Hepatocyte (in vitro differentiated cells): Measurements from ENCODE around the gene LPCAT3. TPM values are rescaled to one million over a fixed set of nuclear protein-coding genes. Genes with fewer than 3 reads are reported as not detected.

Experiments
- DNase-seq: peaks from one replicate; pipeline ENCODE4 v3.0.0-alpha.2; 2016; ENCODE audit warnings: low spot score
- H2AFZ ChIP-seq: fragments of 200-600 bp; sonication (generic); 2 replicates; pipeline ENCODE4 v1.6.0; 2016; ENCODE audit warnings: antibody characterized with exemption, mild to moderate bottlenecking
- H3K27ac ChIP-seq: fragments of 200-600 bp; sonication (generic); 2 replicates; pipeline ENCODE4 v1.5.1; 2016; ENCODE audit warnings: mild to moderate bottlenecking
- H3K27me3 ChIP-seq: fragments of 200-600 bp; sonication (generic); 2 replicates; pipeline ENCODE4 v1.6.1; 2016
- H3K36me3 ChIP-seq: fragments of 200-600 bp; sonication (generic); replicated peaks from 2 replicates; pipeline ENCODE4 v1.5.1; 2016; ENCODE audit warnings: low read depth; ENCODE audit not compliant: insufficient read depth
- H3K4me1 ChIP-seq: fragments of 200-600 bp; sonication (generic); 2 replicates; pipeline ENCODE4 v1.5.1; 2016; ENCODE audit warnings: mild to moderate bottlenecking, moderate library complexity; ENCODE audit not compliant: insufficient read depth
- H3K4me2 ChIP-seq: fragments of 200-600 bp; sonication (generic); 2 replicates; pipeline ENCODE4 v1.6.0; 2016
- H3K4me3 ChIP-seq: fragments of 200-600 bp; sonication (generic); 2 replicates; pipeline ENCODE4 v1.5.1; 2016; ENCODE audit warnings: mild to moderate bottlenecking
- H3K79me2 ChIP-seq: fragments of 200-600 bp; sonication (generic); 2 replicates; pipeline ENCODE4 v1.6.0; 2017; ENCODE audit warnings: mild to moderate bottlenecking
- H3K9me2 ChIP-seq: fragments of 200-600 bp; sonication (generic); replicated peaks from 2 replicates; pipeline ENCODE4 v1.6.0; 2017; ENCODE audit warnings: mild to moderate bottlenecking; ENCODE audit not compliant: insufficient read depth
- H3K9me3 ChIP-seq: fragments of 200-600 bp; sonication (generic); 2 replicates; pipeline ENCODE4 v1.5.1; 2016; ENCODE audit warnings: low read depth, mild to moderate bottlenecking
- H4K20me1 ChIP-seq: fragments of 200-600 bp; sonication (generic); 2 replicates; pipeline ENCODE4 v1.6.0; 2016; ENCODE audit warnings: mild to moderate bottlenecking; ENCODE audit not compliant: insufficient read depth, poor library complexity, severe bottlenecking
- EZH2 ChIP-seq: fragments of 200-600 bp; sonication (generic); IDR thresholded peaks from 2 replicates; pipeline ENCODE4 v1.6.1; 2016; ENCODE audit warnings: antibody characterized with exemption, mild to moderate bottlenecking, borderline replicate concordance
- EZH2phosphoT487 ChIP-seq: fragments of 200-600 bp; sonication (generic); IDR thresholded peaks from one replicate; pipeline ENCODE4 v1.6.1; 2018; ENCODE audit warnings: antibody characterized with exemption, mild to moderate bottlenecking, low read depth, moderate library complexity; ENCODE audit not compliant: unreplicated experiment, severe bottlenecking
- WGBS: methylation state at CpG from one replicate; pipeline ENCODE4 v1.1.6; 2016; ENCODE audit warnings: low lambda C conversion rate; ENCODE audit errors: missing lambda C conversion rate; 5-methylcytosine and 5-hydroxymethylcytosine counted together
- polyA plus RNA-seq: library from polyadenylated mRNA; unstranded; fragments of >200 nt; fragmentation: Nextera tagmentation; extraction: Ambion mirVana; gene quantifications from 2 replicates; pipeline ENCODE4 v1.2.1, GENCODE V29; 2016
- total RNA-seq: library from RNA; depleted of rRNA; stranded (reverse); fragments of >200 nt; gene quantifications from 2 replicates; pipeline ENCODE4 v1.2.3, GENCODE V29; 2014
- TF ChIP-seq, protein P1 (sequence below): fragments of 200-600 bp; sonication (generic); IDR thresholded peaks from 2 replicates; pipeline ENCODE4 v1.5.1; 2016; ENCODE audit warnings: antibody characterized with exemption, mild to moderate bottlenecking; ENCODE audit not compliant: poor library complexity

LPCAT3 gene
- total and polyA plus RNA-seq, 2 experiments from 2014 or later = 78.6 to 119 TPM

DNA sequence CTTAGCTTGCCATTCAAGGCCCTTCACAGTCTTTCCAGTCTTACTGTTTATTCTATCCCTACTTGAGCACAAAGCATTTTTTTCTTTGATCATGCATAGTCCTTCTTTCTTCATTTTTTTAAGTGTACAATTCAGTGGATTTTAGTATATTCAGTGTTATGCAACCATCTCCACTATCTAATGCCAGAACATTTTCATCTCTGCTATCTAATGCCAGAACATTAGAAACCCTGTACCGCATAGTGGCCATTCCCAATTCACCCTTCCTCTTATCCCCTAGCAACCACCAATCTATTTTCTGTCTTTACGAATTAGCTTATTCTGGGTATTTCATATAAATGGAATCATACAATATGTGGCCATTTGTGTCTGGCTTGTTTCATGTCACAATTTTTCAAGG, 13.4 kb downstream of the LPCAT3 start:
- Histone ChIP-seq H2AFZ (no peak overlapping the region), H3K4me1 (no peaks in the 10 kb centered on the region), H3K27me3 (no peaks in the 10 kb centered on the region), H3K9me2 (no peaks in the 10 kb centered on the region), H4K20me1 (no peaks in the 10 kb centered on the region), H3K9me3 (no peaks in the 10 kb centered on the region), H3K27ac (no peak overlapping the region), H3K79me2 (peaks cover 62% of the 10 kb centered on the region), H3K36me3 (no peaks in the 10 kb centered on the region), H3K4me2 (no peak overlapping the region), H3K4me3 (no peak overlapping the region)
- no peak for DNase-seq
- WGBS = 94% methylated on average over 2 of the region's 2 CpGs
- no peak for TF ChIP-seq EZH2
- TF ChIP-seq, protein P1, sequence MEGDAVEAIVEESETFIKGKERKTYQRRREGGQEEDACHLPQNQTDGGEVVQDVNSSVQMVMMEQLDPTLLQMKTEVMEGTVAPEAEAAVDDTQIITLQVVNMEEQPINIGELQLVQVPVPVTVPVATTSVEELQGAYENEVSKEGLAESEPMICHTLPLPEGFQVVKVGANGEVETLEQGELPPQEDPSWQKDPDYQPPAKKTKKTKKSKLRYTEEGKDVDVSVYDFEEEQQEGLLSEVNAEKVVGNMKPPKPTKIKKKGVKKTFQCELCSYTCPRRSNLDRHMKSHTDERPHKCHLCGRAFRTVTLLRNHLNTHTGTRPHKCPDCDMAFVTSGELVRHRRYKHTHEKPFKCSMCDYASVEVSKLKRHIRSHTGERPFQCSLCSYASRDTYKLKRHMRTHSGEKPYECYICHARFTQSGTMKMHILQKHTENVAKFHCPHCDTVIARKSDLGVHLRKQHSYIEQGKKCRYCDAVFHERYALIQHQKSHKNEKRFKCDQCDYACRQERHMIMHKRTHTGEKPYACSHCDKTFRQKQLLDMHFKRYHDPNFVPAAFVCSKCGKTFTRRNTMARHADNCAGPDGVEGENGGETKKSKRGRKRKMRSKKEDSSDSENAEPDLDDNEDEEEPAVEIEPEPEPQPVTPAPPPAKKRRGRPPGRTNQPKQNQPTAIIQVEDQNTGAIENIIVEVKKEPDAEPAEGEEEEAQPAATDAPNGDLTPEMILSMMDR = no peak
- no peak for TF ChIP-seq EZH2phosphoT487

DNA sequence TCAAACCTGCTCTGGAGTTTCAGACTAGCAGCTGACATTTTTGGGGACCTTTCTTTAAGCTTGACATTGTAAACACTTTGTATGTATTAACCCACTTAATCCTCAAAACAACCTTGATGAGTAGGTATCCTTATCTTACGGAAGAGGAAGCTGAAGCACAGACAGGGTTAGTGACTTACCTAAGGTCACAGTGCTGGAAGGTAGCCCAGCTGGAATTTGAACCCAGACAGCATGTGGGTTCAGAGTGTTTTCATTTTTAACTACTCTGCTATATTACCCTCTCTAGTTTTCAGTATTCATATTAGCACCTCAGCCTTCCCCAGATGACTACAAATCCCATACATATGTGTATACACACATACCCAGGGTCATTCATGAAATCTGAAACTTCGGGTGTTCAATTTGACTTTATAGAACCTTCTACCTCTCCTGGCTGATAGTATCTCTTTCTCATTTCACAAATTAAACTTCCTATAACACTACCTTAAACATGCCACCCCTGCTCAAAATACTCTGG, 13.9 kb downstream of the LPCAT3 start:
- no peaks in the 10 kb centered on the region for H3K36me3 ChIP-seq
- no peak overlapping the region for H3K4me2 ChIP-seq
- no peak overlapping the region for H3K27ac ChIP-seq
- no peak overlapping the region for H2AFZ ChIP-seq
- DNase-seq = no peak
- peaks cover 58% of the 10 kb centered on the region for H3K79me2 ChIP-seq
- H3K4me3 ChIP-seq = no peak overlapping the region
- no peaks in the 10 kb centered on the region for H3K9me2 ChIP-seq
- H4K20me1 ChIP-seq = no peaks in the 10 kb centered on the region
- H3K9me3 ChIP-seq = no peaks in the 10 kb centered on the region
- no peaks in the 10 kb centered on the region for H3K27me3 ChIP-seq
- no peak for TF ChIP-seq EZH2phosphoT487
- no peak for TF ChIP-seq EZH2
- TF ChIP-seq, protein P1 = no peak
- 89% methylated on average over 2 of the region's 2 CpGs for WGBS
- H3K4me1 ChIP-seq = no peaks in the 10 kb centered on the region

DNA sequence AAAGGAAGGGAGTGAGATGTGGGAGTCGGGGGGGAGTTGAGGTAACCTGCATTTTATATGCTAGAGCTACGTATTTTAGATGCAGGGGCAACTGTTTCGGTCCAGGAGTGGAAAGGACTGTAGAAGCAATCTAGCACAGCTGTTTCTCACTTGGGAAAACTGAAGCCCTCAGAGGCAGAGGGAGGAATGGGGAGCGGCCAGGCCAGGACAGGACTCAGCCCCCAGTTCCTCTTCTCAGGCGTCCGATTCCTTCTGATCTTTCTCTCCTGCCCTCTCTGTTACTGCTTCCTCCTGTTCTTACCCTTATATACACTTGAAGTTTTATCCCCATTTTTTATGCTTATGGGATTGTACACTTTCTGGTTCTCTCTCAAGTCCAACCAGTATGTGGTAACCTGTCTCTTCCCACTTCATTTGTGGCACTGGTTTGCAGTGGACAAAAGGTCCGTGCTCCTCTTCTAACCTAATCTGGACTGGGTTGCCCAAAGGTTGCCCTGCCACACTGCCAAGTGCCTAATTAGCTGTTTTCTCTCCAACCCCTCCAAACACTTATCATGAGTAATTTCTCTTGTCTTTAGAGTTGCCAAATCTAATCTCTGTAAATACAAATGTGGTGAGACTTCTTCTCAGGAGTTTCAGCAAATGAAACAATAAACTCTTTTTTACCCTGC, 16.2 kb downstream of the LPCAT3 start:
- WGBS = 89% methylated on average over 7 of the region's 7 CpGs
- Histone ChIP-seq H3K9me3 (no peaks in the 10 kb centered on the region), H3K4me3 (no peak overlapping the region), H3K27ac (no peak overlapping the region), H4K20me1 (no peaks in the 10 kb centered on the region), H2AFZ (no peak overlapping the region), H3K36me3 (no peaks in the 10 kb centered on the region), H3K27me3 (no peaks in the 10 kb centered on the region), H3K4me2 (no peak overlapping the region), H3K9me2 (no peaks in the 10 kb centered on the region), H3K79me2 (peaks cover 37% of the 10 kb centered on the region), H3K4me1 (peaks cover 10% of the 10 kb centered on the region)
- DNase-seq = no peak
- TF ChIP-seq EZH2 (no peak), EZH2phosphoT487 (no peak)
- TF ChIP-seq, protein P1 = no peak
